Trophoblast cell (in vitro differentiated cells and primary cell): ENCODE results near the gene PIGR.

ENCODE experiments used
- DNase-seq, 2 donors: peaks; one replicate each; pipeline ENCODE4 v3.0.0-alpha.2; 2016
- H2AFZ ChIP-seq: 2 replicates; pipeline ENCODE4 v1.6.1; 2013; ENCODE audit warnings: low read length, moderate library complexity, mild to moderate bottlenecking; ENCODE audit not compliant: insufficient read depth, poor library complexity
- H2AK5ac ChIP-seq: 2 replicates; pipeline ENCODE4 v1.6.1; 2013; ENCODE audit warnings: mild to moderate bottlenecking, low read length
- H2BK120ac ChIP-seq: 2 replicates; pipeline ENCODE4 v1.6.1; 2013; ENCODE audit warnings: low read length, mild to moderate bottlenecking, moderate library complexity; ENCODE audit not compliant: insufficient read depth, poor library complexity
- H2BK12ac ChIP-seq: 2 replicates; pipeline ENCODE4 v1.6.1; 2013; ENCODE audit warnings: mild to moderate bottlenecking, low read length, moderate library complexity
- H2BK5ac ChIP-seq: 2 replicates; pipeline ENCODE4 v1.6.1; 2013; ENCODE audit warnings: low read length, low read depth, moderate library complexity, mild to moderate bottlenecking; ENCODE audit not compliant: poor library complexity
- H3K14ac ChIP-seq: 2 replicates; pipeline ENCODE4 v1.6.1; 2013; ENCODE audit warnings: mild to moderate bottlenecking, low read length
- H3K18ac ChIP-seq: 2 replicates; pipeline ENCODE4 v1.6.1; 2013; ENCODE audit warnings: mild to moderate bottlenecking, low read length
- H3K23ac ChIP-seq: 2 replicates; pipeline ENCODE4 v1.6.1; 2013; ENCODE audit warnings: low read length
- H3K27ac ChIP-seq: 2 replicates; pipeline ENCODE4 v1.5.1; 2013; ENCODE audit warnings: low read depth, mild to moderate bottlenecking, inconsistent platforms, low read length, moderate library complexity
- H3K27me3 ChIP-seq: 2 replicates; pipeline ENCODE4 v1.6.1; 2013; ENCODE audit warnings: inconsistent platforms, mild to moderate bottlenecking, low read length, moderate library complexity; ENCODE audit not compliant: insufficient read depth
- H3K36me3 ChIP-seq, 2 experiments: 1 replicate in 1 of 2; 2 replicates in 1 of 2; pipeline ENCODE4 v1.6.1; 2013; ENCODE audit warnings: low read length in 2 of 2, mild to moderate bottlenecking in 2 of 2, moderate library complexity in 1 of 2; ENCODE audit not compliant: insufficient read depth in 2 of 2, control insufficient read depth in 1 of 2
- H3K4ac ChIP-seq: 2 replicates; pipeline ENCODE4 v1.6.1; 2013; ENCODE audit warnings: low read depth, mild to moderate bottlenecking, low read length, moderate library complexity
- H3K4me1 ChIP-seq, 2 experiments: 1 replicate in 1 of 2; 2 replicates in 1 of 2; pipeline ENCODE4 v1.6.1; 2013; ENCODE audit warnings: low read length in 2 of 2, mild to moderate bottlenecking in 2 of 2, moderate library complexity in 1 of 2; ENCODE audit not compliant: insufficient read depth in 2 of 2, control insufficient read depth in 1 of 2
- H3K4me2 ChIP-seq: 2 replicates; pipeline ENCODE4 v1.6.1; 2013; ENCODE audit warnings: inconsistent platforms, mild to moderate bottlenecking, low read length, moderate library complexity
- H3K4me3 ChIP-seq: 2 replicates; pipeline ENCODE4 v1.5.1; 2013; ENCODE audit warnings: mild to moderate bottlenecking, low read depth, low read length, inconsistent platforms
- H3K79me1 ChIP-seq: one replicate; pipeline ENCODE4 v1.6.1; 2013; ENCODE audit warnings: low read length
- H3K79me2 ChIP-seq: 2 replicates; pipeline ENCODE4 v1.6.1; 2013; ENCODE audit warnings: low read length, mild to moderate bottlenecking; ENCODE audit not compliant: control insufficient read depth, insufficient read depth, poor library complexity
- H3K9ac ChIP-seq: 2 replicates; pipeline ENCODE4 v1.6.1; 2013; ENCODE audit warnings: mild to moderate bottlenecking, low read length
- H3K9me3 ChIP-seq: 2 replicates; pipeline ENCODE4 v1.6.1; 2013; ENCODE audit warnings: low read depth, mild to moderate bottlenecking, control low read depth, inconsistent platforms, low read length; ENCODE audit not compliant: insufficient read depth
- H4K12ac ChIP-seq: 2 replicates; pipeline ENCODE4 v1.6.1; 2013; ENCODE audit warnings: low read depth, mild to moderate bottlenecking, low read length, moderate library complexity
- H4K8ac ChIP-seq: 2 replicates; pipeline ENCODE4 v1.6.1; 2013; ENCODE audit warnings: low read depth, mild to moderate bottlenecking, low read length, moderate library complexity
- H4K91ac ChIP-seq: one replicate; pipeline ENCODE4 v1.6.1; 2013; ENCODE audit warnings: low read depth, mild to moderate bottlenecking, low read length, moderate library complexity
- WGBS: extraction: QIAGEN DNeasy Blood & Tissue Kit; methylation state at CpG from one replicate; pipeline ENCODE4 v1.1.7; 2013; ENCODE audit warnings: missing lambda C conversion rate; ENCODE audit not compliant: insufficient read length, insufficient coverage; ENCODE audit errors: extremely low coverage; 5-methylcytosine and 5-hydroxymethylcytosine counted together

Gene PIGR

GRCh38 chr1:206955476-206956451 is 9.5 kb upstream of the PIGR start:
- no peak overlapping the region for H3K4me2 ChIP-seq
- no peak overlapping the region for H2BK12ac ChIP-seq
- no peak overlapping the region for H2AK5ac ChIP-seq
- H3K79me2 ChIP-seq, result no peaks in the 10 kb centered on the region
- H3K4me3 ChIP-seq, result no peak overlapping the region
- H3K27ac ChIP-seq, result no peak overlapping the region
- no peaks in the 10 kb centered on the region for H3K36me3 ChIP-seq
- no peak overlapping the region for H4K8ac ChIP-seq
- H3K4me1 ChIP-seq, result no peaks in the 10 kb centered on the region
- H3K9ac ChIP-seq, result no peak overlapping the region
- H2AFZ ChIP-seq, result no peak overlapping the region
- H3K9me3 ChIP-seq, result peaks cover 2% of the 10 kb centered on the region
- no peaks in the 10 kb centered on the region for H3K79me1 ChIP-seq
- no peak overlapping the region for H2BK5ac ChIP-seq
- H4K91ac ChIP-seq, result no peak overlapping the region
- H2BK120ac ChIP-seq, result no peak overlapping the region
- no peak overlapping the region for H3K23ac ChIP-seq
- H4K12ac ChIP-seq, result no peak overlapping the region
- WGBS, result no CpG with 5 or more reads among the region's 11 CpGs
- no peak for DNase-seq
- no peak overlapping the region for H3K4ac ChIP-seq
- no peak overlapping the region for H3K14ac ChIP-seq
- no peaks in the 10 kb centered on the region for H3K27me3 ChIP-seq
- no peak overlapping the region for H3K18ac ChIP-seq

DNA sequence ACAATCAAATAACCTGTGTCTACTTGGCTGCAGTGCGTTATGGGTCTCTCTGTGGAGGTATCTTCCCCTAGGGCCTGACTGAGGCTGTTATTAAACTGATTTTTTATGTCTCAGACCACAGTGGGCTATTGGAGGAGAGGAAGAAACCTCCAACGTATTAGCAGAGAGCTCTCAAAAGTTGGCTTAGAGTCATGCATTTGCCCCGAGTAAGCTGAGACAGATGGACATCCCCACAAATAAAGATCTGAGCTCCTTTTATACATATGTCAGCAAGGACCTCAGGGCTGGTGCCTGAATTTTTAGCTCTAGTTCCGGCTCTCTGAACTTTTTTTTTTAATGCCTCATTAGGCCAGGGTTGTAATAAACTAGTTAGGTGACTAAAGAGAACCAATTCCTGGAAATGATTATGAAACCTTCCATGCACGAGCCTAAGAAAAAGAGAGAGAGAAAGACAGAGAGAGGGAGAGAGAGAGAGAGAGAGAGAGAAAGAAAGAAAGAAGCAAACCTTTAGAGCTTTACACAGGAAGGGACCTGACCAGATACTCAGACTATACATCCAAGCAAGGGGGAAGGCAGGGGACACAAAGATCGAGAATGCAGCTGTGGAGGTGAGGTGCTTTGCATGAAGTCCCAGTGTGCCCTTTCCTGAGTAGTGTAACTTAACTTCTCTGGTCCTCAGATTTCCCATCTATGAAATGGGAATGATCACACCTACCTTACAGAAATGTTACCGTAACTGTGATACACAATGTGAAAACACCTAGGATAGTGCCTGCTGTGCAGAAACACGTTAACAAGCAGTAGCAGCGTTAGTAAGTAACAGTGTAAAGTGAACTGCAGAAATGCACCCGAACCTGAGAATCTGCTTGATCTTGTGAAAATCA is 8.4 kb upstream of the PIGR start:
- Histone ChIP-seq H3K4me3 (no peak overlapping the region), H3K79me1 (no peaks in the 10 kb centered on the region), H3K36me3 (no peaks in the 10 kb centered on the region), H4K12ac (no peak overlapping the region), H4K91ac (no peak overlapping the region), H2AFZ (no peak overlapping the region), H2BK120ac (no peak overlapping the region), H3K18ac (no peak overlapping the region), H3K23ac (no peak overlapping the region), H4K8ac (no peak overlapping the region), H3K14ac (no peak overlapping the region), H3K27ac (no peak overlapping the region), H2AK5ac (no peak overlapping the region), H3K4me1 (no peaks in the 10 kb centered on the region), H3K79me2 (no peaks in the 10 kb centered on the region), H3K9ac (no peak overlapping the region), H2BK5ac (no peak overlapping the region), H3K4ac (no peak overlapping the region), H3K27me3 (no peaks in the 10 kb centered on the region), H2BK12ac (no peak overlapping the region), H3K9me3 (peaks cover 2% of the 10 kb centered on the region), H3K4me2 (no peak overlapping the region)
- WGBS, result no CpG with 5 or more reads among the region's 10 CpGs
- DNase-seq, result no peak

DNA sequence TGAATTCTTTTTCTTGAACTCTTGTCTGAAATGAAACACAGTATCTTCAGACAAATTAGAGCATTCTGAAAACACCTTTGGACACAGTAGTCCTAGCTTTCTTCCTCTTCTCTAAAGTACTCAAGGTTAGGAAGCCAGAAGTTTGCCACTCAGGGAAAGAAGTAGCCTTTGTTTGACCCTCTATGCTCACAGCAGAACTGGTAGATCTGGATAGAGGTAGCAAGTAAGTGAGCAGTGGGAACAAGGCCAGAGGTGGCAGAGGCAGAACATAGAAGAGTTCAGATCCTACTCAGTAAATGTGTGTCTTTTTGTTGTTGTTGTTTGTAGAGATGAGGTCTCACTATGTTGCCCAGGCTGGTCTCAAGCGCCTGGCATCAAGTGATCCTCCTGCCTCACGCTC is 7.4 kb upstream of the PIGR start:
- no peak overlapping the region for H4K12ac ChIP-seq
- no peaks in the 10 kb centered on the region for H3K79me2 ChIP-seq
- no peaks in the 10 kb centered on the region for H3K36me3 ChIP-seq

GRCh38 chr1:206953126-206953525 is 6.9 kb upstream of the PIGR start:
- no peaks in the 10 kb centered on the region for H3K36me3 ChIP-seq
- no peak overlapping the region for H3K4me3 ChIP-seq
- DNase-seq, result no peak
- no peak overlapping the region for H3K4ac ChIP-seq
- peaks cover 2% of the 10 kb centered on the region for H3K9me3 ChIP-seq
- no peak overlapping the region for H4K8ac ChIP-seq
- H3K14ac ChIP-seq, result no peak overlapping the region
- no peak overlapping the region for H2BK12ac ChIP-seq
- H4K12ac ChIP-seq, result no peak overlapping the region
- no peaks in the 10 kb centered on the region for H3K4me1 ChIP-seq
- H4K91ac ChIP-seq, result no peak overlapping the region
- no peak overlapping the region for H3K9ac ChIP-seq
- no peaks in the 10 kb centered on the region for H3K79me1 ChIP-seq
- no peak overlapping the region for H3K27ac ChIP-seq
- no peak overlapping the region for H3K23ac ChIP-seq
- H2AFZ ChIP-seq, result no peak overlapping the region
- no peaks in the 10 kb centered on the region for H3K27me3 ChIP-seq
- H2BK120ac ChIP-seq, result no peak overlapping the region
- no peak overlapping the region for H3K18ac ChIP-seq
- H2AK5ac ChIP-seq, result no peak overlapping the region
- no CpG with 5 or more reads among the region's 3 CpGs for WGBS
- H3K4me2 ChIP-seq, result no peak overlapping the region
- H2BK5ac ChIP-seq, result no peak overlapping the region
- no peaks in the 10 kb centered on the region for H3K79me2 ChIP-seq

More for the DNA sequence above, 7.4 kb upstream of the PIGR start:
- Histone ChIP-seq H3K27me3 (no peaks in the 10 kb centered on the region), H3K9me3 (peaks cover 2% of the 10 kb centered on the region), H3K23ac (no peak overlapping the region), H3K4ac (no peak overlapping the region), H4K91ac (no peak overlapping the region), H2BK12ac (no peak overlapping the region), H3K4me3 (no peak overlapping the region), H3K27ac (no peak overlapping the region), H2AK5ac (no peak overlapping the region), H3K9ac (no peak overlapping the region), H4K8ac (no peak overlapping the region), H3K4me1 (no peaks in the 10 kb centered on the region), H2BK120ac (no peak overlapping the region), H2BK5ac (no peak overlapping the region), H3K14ac (no peak overlapping the region), H3K18ac (no peak overlapping the region), H3K79me1 (no peaks in the 10 kb centered on the region), H3K4me2 (no peak overlapping the region), H2AFZ (no peak overlapping the region)
- no CpG with 5 or more reads among the region's 2 CpGs for WGBS
- DNase-seq, result no peak
